Mammary epithelial cell (primary cell): ENCODE measurements around the gene NOP9.

Experiments used
- CTCF ChIP-seq, 2 donors: IDR thresholded peaks in 1 of 2; conservative IDR thresholded peaks in 1 of 2; 2 replicates each; pipeline ENCODE4 v1.5.1; 2011 to 2012; ENCODE audit warnings: inconsistent platforms in 2 of 2, low read length in 2 of 2, mild to moderate bottlenecking in 2 of 2, control low read depth in 1 of 2, low read depth in 1 of 2; ENCODE audit not compliant: insufficient read depth in 1 of 2; ENCODE audit errors: extremely low read depth in 1 of 2
- EZH2 ChIP-seq: IDR thresholded peaks from 2 replicates; pipeline ENCODE4 v1.6.1; 2012; ENCODE audit warnings: low read length, inconsistent platforms, borderline replicate concordance

- no peak for TF ChIP-seq CTCF (conservative IDR thresholded peaks at IDR 0.05 in 1 of 2, IDR thresholded peaks at IDR 0.05 in 1 of 2; ENCODE audit: extremely low read depth in 1 of 2, insufficient read depth in 1 of 2, low read depth in 1 of 2, low read length in 2 of 2)
- TF ChIP-seq EZH2: no peak
Observed at GRCh38 chr14:24321212-24321975, 21.7 kb downstream of the NOP9 start.
